Stimulated activated CD4-positive, alpha-beta T cell treated with anti-CD3 and anti-CD28 coated beads, Interleukin-1b, Interleukin-23, amount 100 ng/mL, for 4 hours (primary cell): ENCODE results near the gene FAM200B.
"Not testable (repeated sequence)": the region's sequence is repeated elsewhere in the genome, so short reads cannot be mapped to it uniquely, and the experiment has no call there.

Experiments used
- DNase-seq, 2 donors: peaks; one replicate each; pipeline ENCODE4 v3.0.0-alpha.2; 2020; ENCODE audit warnings: low read depth in 2 of 2

FAM200B gene

DNA sequence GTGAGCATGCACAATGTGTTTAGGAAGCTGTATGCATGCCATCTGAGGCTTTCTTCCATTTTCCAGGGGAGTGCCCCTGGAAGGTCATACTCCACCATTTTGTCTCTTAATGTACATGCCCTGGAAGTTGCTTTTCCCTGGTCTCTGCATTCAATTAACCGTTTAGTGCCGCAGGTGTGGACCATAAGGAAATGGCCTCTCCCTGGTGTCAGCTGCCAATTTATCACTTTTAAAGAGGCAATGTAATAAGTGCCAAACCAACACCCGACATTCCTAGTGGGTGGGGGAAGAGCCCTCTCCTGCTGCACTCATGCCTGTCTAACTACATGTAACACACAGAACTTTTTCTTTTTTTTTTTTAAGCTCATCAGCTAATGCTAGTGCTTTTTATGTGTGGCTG lies 14.1 kb downstream of the FAM200B start:
- no peak for DNase-seq

DNA sequence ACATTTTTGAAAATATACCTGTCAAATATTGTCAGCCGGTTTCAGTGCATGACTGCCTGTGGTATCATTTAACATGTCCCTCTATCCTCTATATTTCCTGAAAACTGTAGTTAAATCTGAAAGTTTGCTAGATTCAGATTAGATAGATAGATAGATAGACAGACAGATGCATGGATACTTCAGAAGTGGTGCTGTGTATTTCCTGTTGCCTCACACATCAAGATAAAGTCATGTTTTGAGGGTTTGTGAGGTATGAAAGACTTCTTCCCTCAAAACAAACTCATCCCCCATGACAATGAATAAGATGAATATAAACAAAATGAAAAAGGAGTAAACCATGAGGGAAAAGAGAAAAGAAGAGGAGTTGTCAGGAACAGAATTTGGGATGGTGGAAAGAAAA lies 15.2 kb downstream of the FAM200B start:
- DNase-seq = no peak

DNA sequence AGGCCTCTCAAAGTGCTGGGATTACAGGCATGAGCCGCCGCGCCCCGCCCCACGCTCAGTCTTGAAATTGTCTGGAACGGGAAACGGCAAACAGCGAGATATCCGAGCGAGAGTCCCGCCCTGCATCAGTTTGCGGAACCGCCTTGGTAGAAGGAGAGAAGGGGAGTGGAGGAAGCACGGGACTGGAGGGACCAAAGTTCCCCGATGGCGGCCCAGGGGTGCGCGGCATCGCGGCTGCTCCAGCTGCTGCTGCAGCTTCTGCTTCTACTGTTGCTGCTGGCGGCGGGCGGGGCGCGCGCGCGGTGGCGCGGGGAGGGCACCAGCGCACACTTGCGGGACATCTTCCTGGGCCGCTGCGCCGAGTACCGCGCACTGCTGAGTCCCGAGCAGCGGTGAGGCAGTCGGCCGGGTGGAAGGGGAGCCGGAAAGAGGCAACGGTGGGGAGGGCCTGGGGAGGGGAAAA lies 21.3 kb downstream of the FAM200B start, which contains the start of gene BST1:
Gene BST1 (plus strand): TSS at position 125 of the 463 bp plus-strand sequence. CDS start 80 bp downstream, at position 205.
- DNase-seq = peak; percentile 21 to 32

DNA sequence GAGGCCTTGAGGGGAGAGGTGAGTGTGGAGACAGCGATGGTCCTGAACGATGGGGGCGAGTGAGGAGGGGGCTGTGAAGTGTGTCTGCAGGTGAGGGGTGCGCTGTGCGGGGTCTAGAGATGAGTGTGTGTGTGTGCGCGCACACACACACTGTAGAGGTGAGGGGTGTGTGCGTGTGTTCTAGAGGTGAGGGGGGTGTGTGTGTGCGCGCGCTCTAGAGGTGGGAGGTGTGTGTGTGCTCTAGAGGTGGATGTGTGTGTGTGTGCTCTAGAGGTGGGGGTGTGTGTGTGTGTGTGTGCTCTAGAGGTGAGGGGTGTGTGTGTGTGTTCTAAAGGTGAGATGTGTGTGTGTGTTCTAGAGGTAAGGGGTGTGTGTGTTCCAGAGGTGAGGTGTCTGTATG lies 21.8 kb downstream of the FAM200B start:
- DNase-seq = no peak

DNA sequence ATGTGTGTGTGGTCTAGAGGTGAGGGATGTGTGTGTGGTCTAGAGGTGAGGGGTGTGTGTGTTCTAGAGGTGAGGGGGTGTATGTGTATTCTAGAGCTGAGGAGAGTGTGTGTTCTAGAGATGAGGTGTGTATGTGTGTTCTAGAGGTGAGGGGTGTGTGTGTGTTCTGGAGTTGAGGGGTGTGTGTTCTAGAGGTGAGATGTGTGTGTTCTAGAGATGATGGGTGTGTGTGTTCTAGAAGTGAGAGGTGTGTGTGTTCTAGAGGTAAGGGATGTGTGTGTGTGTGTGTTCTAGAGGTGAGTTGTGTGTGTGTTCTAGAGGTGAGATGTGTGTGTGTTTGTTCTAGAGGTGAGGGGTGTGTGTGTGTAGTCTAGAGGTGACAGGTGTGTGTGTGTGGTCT lies 22.5 kb downstream of the FAM200B start:
- no peak for DNase-seq

DNA sequence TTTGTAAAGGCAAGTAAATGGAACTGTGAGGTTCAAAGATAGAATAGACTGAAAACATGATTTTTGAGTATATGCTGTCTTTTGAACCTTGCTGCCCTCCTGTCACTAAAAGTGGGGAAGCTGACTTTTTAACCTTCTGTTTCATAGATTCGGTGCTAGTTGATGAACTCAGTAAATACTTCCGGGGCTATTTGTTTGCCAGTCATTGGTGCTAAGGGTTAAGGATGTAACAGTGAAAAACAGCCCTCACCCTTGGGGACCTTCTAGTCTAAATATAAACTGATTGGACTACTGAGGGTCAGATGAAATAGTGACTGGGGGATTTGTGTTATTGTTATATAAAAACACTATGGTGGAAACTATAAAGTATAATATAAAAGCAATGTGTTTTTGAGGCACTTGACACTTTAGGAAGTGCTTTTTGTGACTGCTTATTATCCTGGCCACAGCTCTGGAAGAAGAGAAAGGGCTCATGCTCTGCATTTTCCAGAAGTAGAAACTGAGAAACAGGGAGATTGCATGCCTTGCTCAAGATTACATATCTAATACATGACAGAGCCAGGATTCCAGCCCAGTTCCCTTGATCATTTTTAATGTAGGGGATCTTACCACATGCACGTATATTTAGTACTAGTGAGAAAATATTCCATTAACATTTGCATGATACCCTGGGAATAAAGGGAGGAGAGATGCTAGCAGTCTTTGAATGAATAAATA lies 25.2 kb downstream of the FAM200B start:
- no peak for DNase-seq

DNA sequence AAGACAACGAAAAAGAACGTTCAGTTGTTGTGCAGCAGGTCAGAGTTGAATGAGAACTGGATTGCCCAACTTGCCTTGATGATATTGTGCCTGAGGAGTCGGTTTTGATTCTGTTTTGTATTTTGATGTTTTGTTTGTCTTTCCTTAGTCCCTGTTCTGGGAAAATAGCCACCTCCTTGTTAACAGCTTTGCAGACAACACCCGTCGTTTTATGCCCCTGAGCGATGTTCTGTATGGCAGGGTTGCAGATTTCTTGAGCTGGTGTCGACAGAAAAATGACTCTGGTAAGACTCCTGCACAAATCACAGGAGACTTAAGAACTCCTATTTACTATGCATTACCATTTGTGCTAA lies 25.7 kb downstream of the FAM200B start:
- no peak for DNase-seq

DNA sequence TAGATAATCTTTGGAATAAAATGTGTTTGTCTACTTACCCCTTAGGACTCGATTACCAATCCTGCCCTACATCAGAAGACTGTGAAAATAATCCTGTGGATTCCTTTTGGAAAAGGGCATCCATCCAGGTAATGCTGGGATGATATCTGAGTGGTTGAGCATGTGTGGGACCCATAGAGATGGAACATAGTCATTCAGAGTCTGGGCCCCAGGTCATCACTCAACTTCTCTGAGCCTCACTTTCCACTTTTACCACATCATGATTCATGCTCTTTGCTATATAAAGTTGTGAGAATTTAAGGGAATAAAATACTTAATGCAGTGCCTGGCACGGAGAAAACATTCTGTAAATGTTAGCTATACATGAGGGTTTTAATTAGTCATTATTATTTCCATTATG lies 30.1 kb downstream of the FAM200B start:
- no peak for DNase-seq

DNA sequence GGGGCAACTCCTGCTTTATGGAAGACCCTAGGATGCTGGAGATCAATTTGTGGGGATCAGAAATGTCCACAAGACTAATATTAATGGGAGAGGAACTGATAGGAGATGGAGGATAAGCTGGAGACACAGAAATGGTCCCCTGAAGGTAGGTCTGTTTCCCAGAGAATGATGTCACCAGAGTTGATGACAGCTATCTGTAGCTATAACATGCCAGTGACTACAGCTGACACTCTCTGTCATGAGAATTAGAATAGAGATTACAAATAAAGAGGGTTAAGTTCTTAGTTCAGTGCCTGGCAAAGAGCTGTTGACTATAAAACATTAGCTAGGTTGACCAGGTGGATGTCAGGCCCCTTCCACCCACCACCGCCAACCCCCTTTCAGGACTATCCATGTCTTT lies 30.6 kb downstream of the FAM200B start:
- DNase-seq = no peak

DNA sequence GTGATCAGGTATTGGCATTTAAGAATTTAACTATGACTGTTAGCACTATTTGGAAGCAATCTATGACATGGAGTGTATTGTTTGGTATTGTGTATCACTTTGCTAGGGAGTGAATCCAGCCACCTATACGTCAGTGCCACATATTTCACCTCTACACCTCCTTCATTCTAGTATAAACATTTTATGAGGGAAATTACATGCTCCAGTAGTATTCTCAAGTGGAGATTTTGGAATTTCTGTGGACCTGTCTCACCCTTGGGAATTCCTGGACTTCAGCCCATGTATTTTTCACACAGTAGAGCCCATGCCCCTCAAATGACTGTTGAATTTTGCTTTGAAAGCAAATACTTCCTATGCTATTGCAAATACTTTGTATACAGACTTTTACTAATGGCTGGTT lies 32.5 kb downstream of the FAM200B start:
- no peak for DNase-seq

DNA sequence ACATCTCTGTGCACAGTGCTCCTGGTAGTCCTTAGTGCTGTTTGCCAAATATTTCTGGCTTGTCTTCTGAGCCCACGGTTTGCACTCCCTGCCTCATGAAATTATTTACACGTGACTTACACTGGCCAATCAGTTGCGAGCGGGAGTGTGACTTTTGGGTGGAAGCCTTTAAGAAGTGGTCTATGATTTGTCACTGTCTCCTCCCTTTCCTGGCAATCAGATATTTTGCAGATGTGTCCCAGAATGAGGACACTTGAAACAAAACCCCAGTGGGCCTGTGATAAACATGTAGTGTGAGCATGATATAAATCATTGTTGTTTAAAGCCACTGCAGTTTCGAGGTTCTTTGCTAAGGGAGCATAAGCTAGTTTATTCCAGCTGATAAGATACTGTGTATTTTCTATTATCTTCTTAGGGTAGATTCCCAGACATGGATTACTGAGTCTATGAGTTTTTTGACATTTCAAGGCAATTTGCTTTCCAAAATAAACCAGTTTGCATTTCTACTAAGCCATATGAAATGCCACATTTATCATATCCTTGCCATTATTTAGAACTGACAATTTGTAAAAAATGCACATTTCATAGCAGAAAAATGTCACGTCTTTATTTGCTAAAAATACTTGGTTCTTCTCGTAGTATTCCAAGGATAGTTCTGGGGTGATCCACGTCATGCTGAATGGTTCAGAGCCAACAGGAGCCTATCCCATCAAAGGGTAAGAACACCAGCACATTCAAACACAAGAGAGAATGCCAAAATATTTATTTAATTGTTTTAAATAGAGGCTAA lies 33.2 kb downstream of the FAM200B start:
- DNase-seq = no peak

DNA sequence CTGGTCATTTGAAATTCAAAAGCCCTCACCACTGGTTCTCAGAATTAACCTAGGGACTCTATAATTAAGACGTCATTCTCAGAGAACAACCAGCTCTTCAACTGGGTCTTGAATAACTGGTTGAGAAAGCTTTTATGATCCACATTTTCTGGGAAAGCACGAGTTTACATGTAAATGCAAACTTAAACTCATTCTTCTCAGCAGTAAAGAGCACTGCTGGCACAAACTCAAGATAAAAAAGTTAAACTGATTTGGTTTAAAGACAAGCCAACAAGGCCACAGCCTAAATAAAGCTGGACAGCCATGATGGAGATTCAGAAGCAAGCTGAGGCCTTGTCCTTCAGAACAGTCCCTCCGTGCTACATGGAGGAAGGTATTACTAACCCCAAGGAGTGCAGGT lies 34.5 kb downstream of the FAM200B start:
- no peak for DNase-seq

DNA sequence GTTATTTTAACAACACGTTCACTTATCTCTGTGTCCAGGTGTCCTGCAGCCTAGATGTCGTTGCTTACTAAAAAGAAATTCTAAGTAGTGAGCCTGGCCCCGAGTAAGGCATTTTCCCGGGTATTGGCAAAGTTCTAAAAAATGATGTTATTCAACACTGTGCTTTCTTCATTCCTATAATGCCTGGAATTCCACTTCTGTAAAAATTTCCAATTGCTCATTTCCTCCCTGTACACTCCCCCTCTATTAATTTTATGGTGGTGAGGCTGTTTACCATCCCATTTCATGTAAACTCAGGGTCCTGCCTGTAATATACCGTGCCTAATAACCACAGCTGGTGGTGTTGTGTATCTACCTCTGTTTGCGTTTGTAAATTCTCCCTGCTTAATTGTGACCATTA lies 35.5 kb downstream of the FAM200B start:
- no peak for DNase-seq

DNA sequence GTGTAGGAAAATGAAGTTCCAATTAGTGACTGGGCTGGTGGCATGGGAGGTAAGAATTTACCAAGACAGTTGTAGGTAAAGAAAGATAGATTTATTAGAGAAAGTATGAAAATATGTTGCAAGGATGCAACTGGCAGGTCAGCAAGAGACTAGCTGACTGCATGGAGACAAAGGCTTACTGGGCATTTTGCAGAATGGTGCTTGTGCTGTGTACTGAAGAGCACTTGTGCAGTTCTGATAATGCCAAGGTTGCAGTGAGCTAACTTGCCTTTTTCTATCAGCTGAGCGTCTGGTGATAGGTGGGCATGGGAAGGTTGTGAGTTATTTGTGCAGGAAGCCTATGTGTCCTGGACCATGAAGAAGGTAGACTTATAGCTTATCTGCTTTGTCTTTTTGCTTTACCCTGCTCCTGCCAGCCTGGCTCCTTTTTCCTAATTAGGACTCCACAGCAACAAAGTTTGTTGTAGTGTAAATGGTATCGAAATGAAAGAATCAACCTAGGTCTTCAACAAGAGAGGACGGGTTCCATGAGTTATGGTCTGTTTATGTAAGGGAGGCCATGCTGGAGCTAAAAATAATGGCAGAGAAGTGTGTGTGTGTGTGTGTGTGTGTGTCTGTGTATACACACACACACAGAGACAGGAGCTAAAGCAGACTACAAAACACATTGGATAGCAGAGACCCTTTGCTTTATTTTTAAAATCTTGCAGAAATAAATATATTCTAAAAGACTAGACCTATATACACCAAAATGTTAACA lies 36.2 kb downstream of the FAM200B start:
- no peak for DNase-seq

DNA sequence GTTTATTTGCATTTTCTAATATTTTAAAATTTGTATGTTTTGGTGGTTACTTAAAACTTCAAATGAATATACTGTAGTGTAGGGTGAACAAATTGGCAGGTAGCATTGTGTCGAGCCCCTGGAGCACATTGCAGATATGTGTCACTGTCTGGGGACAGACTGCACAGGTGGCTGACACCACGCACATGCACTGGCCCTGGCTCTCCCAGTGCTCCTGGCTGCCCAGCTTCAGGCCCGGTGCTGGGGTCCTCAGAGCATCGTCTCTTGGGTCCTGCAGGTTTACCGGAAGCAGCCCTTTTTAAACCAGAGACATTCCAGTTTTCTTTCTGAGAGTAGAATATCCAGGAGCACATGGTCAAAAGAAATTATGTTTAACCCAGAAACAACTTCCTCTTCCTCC lies 36.8 kb downstream of the FAM200B start:
- no peak for DNase-seq

DNA sequence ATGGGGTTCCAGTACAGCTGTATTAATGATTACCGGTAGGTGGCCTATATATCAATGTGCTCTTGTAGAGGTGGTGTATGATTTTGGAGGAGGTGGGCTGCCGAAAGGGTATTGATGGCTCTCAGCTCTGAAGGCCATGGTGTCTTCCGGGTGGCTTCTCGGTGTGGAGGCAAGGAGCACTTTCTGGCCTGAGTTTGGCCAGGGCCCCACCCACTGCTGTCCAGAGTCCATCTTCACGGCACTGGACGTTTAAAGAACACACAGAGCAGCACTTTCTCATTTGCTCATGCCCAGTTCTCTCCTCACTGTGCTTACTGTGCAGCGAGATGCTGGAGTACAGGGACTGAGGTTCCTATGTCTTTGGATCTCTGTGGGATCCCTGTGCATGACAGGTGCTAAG lies 37.3 kb downstream of the FAM200B start:
- DNase-seq = no peak

DNA sequence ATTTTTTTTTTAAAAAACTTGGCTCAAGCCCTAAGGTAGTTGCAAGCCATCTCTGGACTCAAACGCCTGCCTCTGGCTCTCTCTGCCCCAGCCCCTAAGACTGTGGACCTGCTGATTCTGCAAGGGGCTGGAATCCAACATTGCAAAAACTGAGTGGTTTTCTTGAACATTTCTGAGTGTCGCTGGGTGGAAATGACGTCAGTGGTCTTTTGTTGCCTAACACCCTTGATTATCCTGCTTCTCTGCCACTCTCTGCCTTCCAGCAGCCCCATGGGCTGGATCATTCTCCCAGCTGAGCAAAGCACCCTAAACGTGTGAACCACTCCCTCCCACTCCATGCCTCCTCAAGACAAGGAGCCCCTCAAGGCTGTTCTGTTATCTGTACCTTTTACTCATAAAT lies 37.9 kb downstream of the FAM200B start:
- no peak for DNase-seq

DNA sequence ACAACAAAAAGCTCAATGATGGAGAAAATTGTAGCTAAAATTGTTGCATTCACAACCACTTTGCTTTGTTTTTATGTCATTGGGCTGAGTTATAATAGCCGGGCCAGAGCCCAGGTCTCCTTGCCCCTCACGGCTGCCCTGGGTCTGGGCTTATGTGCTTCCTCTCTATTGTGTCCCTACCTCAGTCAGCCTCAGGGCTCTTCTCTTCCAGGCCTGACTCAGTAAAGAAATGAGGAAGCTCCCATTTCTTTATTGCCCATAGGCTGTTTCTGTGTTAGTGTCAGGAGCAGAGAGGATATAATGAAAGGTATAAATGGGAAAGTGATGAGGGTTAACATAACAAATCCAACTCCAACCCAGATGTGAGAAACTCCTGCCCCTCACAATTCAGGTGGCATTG lies 39.2 kb downstream of the FAM200B start:
- no peak for DNase-seq

DNA sequence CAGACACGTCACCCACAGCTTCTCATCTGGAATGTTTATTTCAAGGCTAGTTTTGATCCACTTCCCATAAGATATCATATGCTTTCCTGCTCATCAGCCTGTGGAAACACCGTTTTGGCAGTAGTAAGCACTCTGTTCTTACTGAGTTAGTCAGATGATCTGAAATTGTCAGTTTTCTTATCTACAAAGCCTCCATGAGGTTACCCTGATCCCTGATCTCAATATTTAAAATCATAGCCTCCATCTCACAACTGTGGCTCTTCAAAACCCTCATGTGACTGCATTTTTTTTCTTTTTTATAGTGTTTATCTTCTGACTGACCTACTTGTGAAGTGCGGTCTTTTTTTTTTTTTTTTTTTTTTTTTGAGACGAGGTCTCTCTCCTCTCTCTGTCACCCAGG lies 44.0 kb downstream of the FAM200B start:
- no peak for DNase-seq

DNA sequence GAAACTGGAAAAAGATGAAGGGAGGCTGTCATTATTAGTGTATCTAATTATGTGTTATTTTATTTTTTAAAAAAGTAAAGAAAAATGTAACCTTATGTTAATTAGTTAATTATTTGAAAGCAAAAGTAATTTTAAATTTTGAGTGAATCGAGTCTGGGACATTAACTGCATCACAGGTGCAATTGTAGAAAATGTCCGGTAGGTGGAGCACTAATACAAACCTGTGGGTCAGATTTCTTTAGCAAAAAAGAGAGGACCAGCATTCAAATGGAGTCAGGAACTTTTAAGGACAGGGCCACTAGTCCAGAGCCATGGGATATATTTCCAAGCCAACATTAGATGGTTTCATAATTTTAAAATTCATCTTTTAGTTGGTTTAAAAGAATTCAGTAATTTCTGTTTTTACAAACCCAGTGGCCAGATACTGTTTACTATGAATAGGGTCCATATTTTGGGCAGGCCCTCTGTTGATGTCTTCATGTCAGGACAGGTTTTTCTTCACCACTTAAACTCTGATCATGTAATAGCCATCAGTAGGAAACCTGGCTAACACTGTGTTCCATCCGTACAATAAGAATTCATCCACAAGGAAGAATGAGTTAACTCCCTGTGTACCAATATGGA lies 48.4 kb downstream of the FAM200B start:
- peak in 1 of 2 donors; percentile 12 for DNase-seq

DNA sequence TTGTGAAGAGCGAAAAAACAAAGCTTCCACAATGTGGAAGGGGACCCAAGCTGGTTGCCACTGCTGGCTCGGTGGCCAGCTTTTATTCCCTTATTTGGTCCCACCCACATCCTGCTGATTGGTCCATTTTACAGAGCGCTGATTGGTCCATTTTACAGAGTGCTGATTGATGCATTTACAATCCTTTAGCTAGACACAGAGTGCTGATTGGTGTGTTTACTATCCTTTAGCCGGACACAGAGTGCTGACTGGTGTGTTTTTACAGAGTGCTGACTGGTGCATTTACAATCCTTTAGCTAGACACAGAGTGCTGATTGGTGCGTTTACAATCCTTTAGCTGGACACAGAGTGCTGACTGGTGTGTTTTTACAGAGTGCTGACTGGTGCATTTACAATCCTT lies 51.4 kb downstream of the FAM200B start:
- not testable (repeated sequence) for DNase-seq

DNA sequence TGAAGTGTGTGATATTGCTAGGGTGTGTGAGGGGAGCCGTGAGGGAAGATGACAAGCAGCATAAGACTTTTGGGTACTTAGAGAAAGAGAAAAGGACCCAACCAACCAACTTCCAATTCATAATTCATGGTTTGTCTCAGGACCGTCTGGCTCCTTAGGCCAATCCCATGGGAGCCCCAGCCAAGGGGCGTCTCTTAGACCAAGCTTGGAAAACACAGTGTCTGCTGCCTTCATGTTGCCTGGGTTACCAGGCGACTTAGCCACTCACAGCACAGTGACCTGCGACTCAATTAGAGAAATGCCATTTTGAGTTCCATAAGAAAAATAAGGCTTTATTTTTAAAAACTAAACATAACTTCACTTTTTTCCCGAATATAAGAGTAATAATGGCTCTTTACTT lies 53.9 kb downstream of the FAM200B start:
- DNase-seq = no peak
